Stimulated activated CD4-positive, alpha-beta T cell treated with anti-CD3 and anti-CD28 coated beads, Interleukin-4, amount 100 ng/mL, for 24 hours (primary cell): ENCODE results near the gene BAZ2B.
"Not testable (repeated sequence)": the region's sequence is repeated elsewhere in the genome, so short reads cannot be mapped to it uniquely, and the experiment has no call there.

Source experiments
- DNase-seq: peaks from one replicate; pipeline ENCODE4 v3.0.0-alpha.2; 2020

Gene BAZ2B

GRCh38 chr2:159399716-159400415 lies 216.5 kb downstream of the BAZ2B start:
- no peak for DNase-seq

GRCh38 chr2:159396799-159397198 lies 219.5 kb downstream of the BAZ2B start:
- DNase-seq = no peak

- DNase-seq = no peak
These were observed 233.8 kb downstream of the BAZ2B start for GRCh38 chr2:159382447-159383028.

GRCh38 chr2:159381574-159381973 lies 234.8 kb downstream of the BAZ2B start:
- DNase-seq = no peak

- no peak for DNase-seq
These were observed 235.6 kb downstream of the BAZ2B start for GRCh38 chr2:159380685-159381239.

- DNase-seq = no peak
These were observed 237.2 kb downstream of the BAZ2B start for GRCh38 chr2:159379181-159379580.

GRCh38 chr2:159375241-159375640 lies 241.1 kb downstream of the BAZ2B start:
- DNase-seq = no peak

- DNase-seq = no peak
These were observed 244.8 kb downstream of the BAZ2B start for GRCh38 chr2:159371506-159371905.

- no peak for DNase-seq
These were observed 249.8 kb downstream of the BAZ2B start for GRCh38 chr2:159366538-159366937.

- DNase-seq = no peak
These were observed 253.5 kb downstream of the BAZ2B start for GRCh38 chr2:159362816-159363251.

- DNase-seq = no peak
These were observed 254.3 kb downstream of the BAZ2B start for GRCh38 chr2:159362094-159362493.

GRCh38 chr2:159361603-159362002 lies 254.7 kb downstream of the BAZ2B start:
- not testable (repeated sequence) for DNase-seq

- no peak for DNase-seq
These were observed 260.2 kb downstream of the BAZ2B start for GRCh38 chr2:159356053-159356554.

GRCh38 chr2:159351977-159352376 lies 264.4 kb downstream of the BAZ2B start:
- no peak for DNase-seq

- DNase-seq = no peak
These were observed 266.6 kb downstream of the BAZ2B start for GRCh38 chr2:159349674-159350299.

- DNase-seq = no peak
These were observed 289.6 kb downstream of the BAZ2B start for GRCh38 chr2:159326569-159327255.

GRCh38 chr2:159322419-159322818 lies 293.9 kb downstream of the BAZ2B start:
- no peak for DNase-seq

GRCh38 chr2:159317392-159318088 lies 298.8 kb downstream of the BAZ2B start:
- no peak for DNase-seq

GRCh38 chr2:159307942-159308341 lies 308.4 kb downstream of the BAZ2B start:
- DNase-seq = no peak

GRCh38 chr2:159300586-159300985 lies 315.8 kb downstream of the BAZ2B start:
- DNase-seq = no peak

GRCh38 chr2:159298967-159299366 lies 317.4 kb downstream of the BAZ2B start:
- no peak for DNase-seq

GRCh38 chr2:159297042-159297707 lies 319.2 kb downstream of the BAZ2B start:
- DNase-seq = no peak
